ENCODE measurements around the gene STARD3NL.

STARD3NL gene

GRCh38 chr7:38153515-38153914 is 24.5 kb upstream of the STARD3NL start:
- Histone ChIP-seq H3K4me3 (IDR thresholded peaks at IDR 0.05; ENCODE audit: insufficient read depth, low read depth, low read length) (no peak overlapping the region), H3K4me2 (no peak overlapping the region)
- TF ChIP-seq CTCF (conservative IDR thresholded peaks at IDR 0.05; ENCODE audit: low read depth, low read length) = no peak

GRCh38 chr7:38154278-38154677 is 23.8 kb upstream of the STARD3NL start:
- H3K9ac ChIP-seq = no peak overlapping the region
- no peaks in the 10 kb centered on the region for H3K27me3 ChIP-seq (ENCODE audit: insufficient read depth, low read depth)
- no peak for TF ChIP-seq CTCF (conservative IDR thresholded peaks at IDR 0.05; ENCODE audit: low read depth, low read length)
- no peak overlapping the region for H2AFZ ChIP-seq (ENCODE audit: low read depth)
- no peak overlapping the region for H3K4me2 ChIP-seq
- H3K4me1 ChIP-seq (ENCODE audit: low read depth, poor library complexity, severe bottlenecking) = peaks cover 5% of the 10 kb centered on the region
- H4K20me1 ChIP-seq (ENCODE audit: insufficient read depth) = no peaks in the 10 kb centered on the region
- H3K79me2 ChIP-seq (ENCODE audit: insufficient read depth, low read depth) = no peaks in the 10 kb centered on the region
- H3K4me3 ChIP-seq (IDR thresholded peaks at IDR 0.05; ENCODE audit: insufficient read depth, low read depth, low read length) = no peak overlapping the region
- no peak overlapping the region for H3K27ac ChIP-seq
- no peaks in the 10 kb centered on the region for H3K36me3 ChIP-seq (ENCODE audit: insufficient read depth)

More at GRCh38 chr7:38153515-38153914, 24.5 kb upstream of the STARD3NL start:
- Histone ChIP-seq H3K36me3 (ENCODE audit: insufficient read depth) (no peaks in the 10 kb centered on the region), H3K9ac (no peak overlapping the region), H2AFZ (ENCODE audit: low read depth) (no peak overlapping the region), H4K20me1 (ENCODE audit: insufficient read depth) (no peaks in the 10 kb centered on the region), H3K4me1 (ENCODE audit: low read depth, poor library complexity, severe bottlenecking) (peaks cover 5% of the 10 kb centered on the region), H3K79me2 (ENCODE audit: insufficient read depth, low read depth) (no peaks in the 10 kb centered on the region), H3K27ac (no peak overlapping the region), H3K27me3 (ENCODE audit: insufficient read depth, low read depth) (no peaks in the 10 kb centered on the region)

- Histone ChIP-seq H3K36me3 (ENCODE audit: insufficient read depth) (no peaks in the 10 kb centered on the region), H3K79me2 (ENCODE audit: insufficient read depth, low read depth) (no peaks in the 10 kb centered on the region), H3K4me3 (IDR thresholded peaks at IDR 0.05; ENCODE audit: insufficient read depth, low read depth, low read length) (no peak overlapping the region), H3K27me3 (ENCODE audit: insufficient read depth, low read depth) (no peaks in the 10 kb centered on the region), H4K20me1 (ENCODE audit: insufficient read depth) (no peaks in the 10 kb centered on the region), H2AFZ (ENCODE audit: low read depth) (no peak overlapping the region), H3K4me2 (no peak overlapping the region), H3K9ac (no peak overlapping the region), H3K4me1 (ENCODE audit: low read depth, poor library complexity, severe bottlenecking) (no peaks in the 10 kb centered on the region), H3K27ac (no peak overlapping the region)
- TF ChIP-seq CTCF (conservative IDR thresholded peaks at IDR 0.05; ENCODE audit: low read depth, low read length) = no peak
These were observed 18.0 kb upstream of the STARD3NL start for GRCh38 chr7:38160003-38160571.

- no peaks in the 10 kb centered on the region for H3K79me2 ChIP-seq (ENCODE audit: insufficient read depth, low read depth)
- H3K27ac ChIP-seq = no peak overlapping the region
- no peaks in the 10 kb centered on the region for H4K20me1 ChIP-seq (ENCODE audit: insufficient read depth)
- no peak overlapping the region for H3K4me2 ChIP-seq
- H2AFZ ChIP-seq (ENCODE audit: low read depth) = no peak overlapping the region
- H3K27me3 ChIP-seq (ENCODE audit: insufficient read depth, low read depth) = no peaks in the 10 kb centered on the region
- TF ChIP-seq CTCF (conservative IDR thresholded peaks at IDR 0.05; ENCODE audit: low read depth, low read length) = no peak
- H3K4me3 ChIP-seq (IDR thresholded peaks at IDR 0.05; ENCODE audit: insufficient read depth, low read depth, low read length) = no peak overlapping the region
- no peaks in the 10 kb centered on the region for H3K36me3 ChIP-seq (ENCODE audit: insufficient read depth)
- no peaks in the 10 kb centered on the region for H3K4me1 ChIP-seq (ENCODE audit: low read depth, poor library complexity, severe bottlenecking)
- H3K9ac ChIP-seq = no peak overlapping the region
These were observed 16.0 kb upstream of the STARD3NL start for GRCh38 chr7:38162036-38162435.

All from KMS-11 (cell line).